Smooth muscle cell of the brain vasculature (primary cell): ENCODE measurements around the gene OTOF.

Experiments
- DNase-seq: peaks from one replicate; pipeline ENCODE4 v3.0.0-alpha.2; 2012; ENCODE audit warnings: low read depth, low spot score

OTOF gene

GRCh38 chr2:26465981-26466471 lies 11.9 kb downstream of the OTOF start:
- DNase-seq, result no peak

DNA sequence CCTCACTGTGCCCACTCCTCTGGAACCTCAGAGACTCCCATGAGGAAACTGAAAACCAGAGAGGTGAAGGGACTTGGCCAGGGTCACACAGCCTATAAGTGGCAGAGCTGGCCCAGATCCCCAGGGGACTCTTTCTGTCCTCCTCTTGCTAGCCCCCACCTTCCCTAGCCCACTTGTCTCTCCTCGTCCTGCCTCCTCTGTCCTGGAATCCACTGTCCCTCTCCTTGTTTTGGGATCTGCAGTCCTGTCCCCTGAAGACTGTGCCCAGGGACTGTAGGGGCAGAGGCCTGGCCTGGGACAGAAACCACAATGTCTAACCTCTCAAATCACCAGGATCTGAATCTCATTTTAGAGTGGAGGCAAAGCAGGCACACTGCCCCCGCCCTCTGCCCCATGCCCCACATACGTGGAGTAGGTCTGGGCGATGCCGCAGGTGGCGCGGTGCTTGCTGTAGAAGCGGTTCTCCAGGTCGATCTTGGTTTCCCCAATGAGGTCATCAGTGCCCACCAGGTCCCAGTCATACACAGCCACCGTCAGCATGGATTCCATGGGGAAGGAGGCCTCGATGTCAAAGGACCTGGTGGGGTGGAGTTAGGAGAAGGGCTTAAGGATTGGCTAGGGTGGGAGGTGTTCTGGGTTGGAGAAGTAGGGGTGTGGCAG lies 12.5 kb downstream of the OTOF start:
- DNase-seq, result no peak

DNA sequence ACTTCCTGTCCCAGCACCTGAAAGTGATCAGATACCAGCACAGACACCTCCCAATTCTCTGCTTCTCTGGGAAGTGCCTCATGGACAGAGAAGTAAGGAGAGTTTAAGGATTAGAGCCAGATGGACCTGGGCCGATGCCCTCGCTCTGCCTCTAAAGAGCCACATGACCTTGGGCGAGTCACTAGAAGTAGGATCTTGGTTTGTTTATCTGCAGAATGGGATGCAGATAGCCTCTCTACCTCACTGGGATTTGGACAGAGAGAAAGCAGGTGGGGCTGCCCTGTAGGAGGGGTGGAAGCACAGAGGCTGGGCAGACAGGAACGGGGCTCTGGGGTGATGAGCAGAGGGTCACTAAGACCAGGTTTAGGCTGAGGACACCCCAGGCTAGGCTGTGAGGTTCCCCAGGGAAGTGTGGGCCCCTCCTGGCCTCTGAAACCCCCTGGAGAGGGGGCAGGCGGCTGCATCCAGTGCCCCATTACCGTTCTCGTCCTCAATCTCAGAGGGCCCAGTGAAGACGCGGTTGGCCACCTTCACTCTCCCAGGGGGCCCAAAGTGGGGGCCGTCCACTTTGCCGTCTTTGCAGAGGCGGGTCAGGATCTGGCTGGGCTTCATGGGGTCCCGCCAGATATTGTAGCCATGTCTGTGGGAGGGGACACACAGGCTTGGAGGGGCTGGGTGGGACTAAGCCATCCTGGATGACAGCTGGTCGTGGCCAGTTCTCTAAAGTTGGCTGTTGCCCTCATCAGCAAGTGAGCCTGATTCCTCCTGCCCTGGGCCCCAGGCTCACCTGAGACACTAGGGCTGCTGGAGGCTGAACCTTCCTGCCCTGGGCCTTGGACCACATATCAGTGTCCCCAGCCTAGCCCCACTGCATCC lies 13.3 kb downstream of the OTOF start:
- DNase-seq, result no peak

DNA sequence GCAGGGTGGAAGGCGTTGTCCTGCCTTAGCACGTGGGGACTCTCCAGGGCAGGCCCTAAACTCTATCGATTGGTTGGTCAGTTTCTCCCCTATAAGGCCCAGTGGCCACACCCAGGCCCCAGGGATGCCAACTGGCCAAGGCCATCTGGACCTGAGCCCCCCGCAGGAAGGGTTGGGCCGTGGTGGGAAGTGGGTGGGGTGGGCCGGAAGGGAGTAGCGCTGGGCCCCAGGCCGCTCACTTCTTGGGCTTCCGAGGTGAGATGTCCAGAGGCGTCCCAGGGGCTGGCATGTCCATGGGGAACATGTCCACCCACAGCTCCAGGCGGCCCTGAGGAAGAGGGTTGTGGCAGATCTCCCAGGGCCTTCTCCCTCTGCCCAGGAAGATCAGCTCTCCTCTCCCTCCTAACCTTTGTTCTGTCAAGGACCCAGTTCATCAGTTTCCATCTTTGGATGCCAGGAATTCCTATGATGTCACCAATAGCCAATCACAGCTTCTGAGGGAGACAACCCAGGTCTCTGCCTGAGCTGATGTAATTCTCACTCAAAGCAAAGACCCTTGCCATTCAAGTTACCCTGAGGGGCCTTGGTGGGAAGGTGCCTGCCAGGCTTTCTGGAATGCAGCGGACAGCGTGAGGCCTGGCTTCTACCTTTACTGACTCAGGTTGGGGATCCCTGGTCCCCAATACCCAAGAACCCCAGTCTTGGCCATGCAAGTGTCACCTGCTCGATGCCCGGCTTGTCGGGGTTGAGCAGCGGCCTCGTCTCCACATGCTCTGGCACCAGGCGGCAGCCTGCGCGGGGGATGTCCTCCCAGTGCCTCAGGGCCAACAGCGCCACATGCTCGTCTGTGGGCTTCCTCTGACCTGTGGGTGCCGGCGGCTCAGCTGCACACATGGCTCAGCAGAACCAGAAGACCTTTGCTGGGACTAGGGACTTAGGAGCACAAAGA lies 14.4 kb downstream of the OTOF start:
- DNase-seq, result no peak

- no peak for DNase-seq
Observed at GRCh38 chr2:26462511-26463243, 15.2 kb downstream of the OTOF start.

- no peak for DNase-seq
Observed at GRCh38 chr2:26462100-26462499, 15.8 kb downstream of the OTOF start.

- DNase-seq, result no peak
Observed at GRCh38 chr2:26461601-26462023, 16.3 kb downstream of the OTOF start.

DNA sequence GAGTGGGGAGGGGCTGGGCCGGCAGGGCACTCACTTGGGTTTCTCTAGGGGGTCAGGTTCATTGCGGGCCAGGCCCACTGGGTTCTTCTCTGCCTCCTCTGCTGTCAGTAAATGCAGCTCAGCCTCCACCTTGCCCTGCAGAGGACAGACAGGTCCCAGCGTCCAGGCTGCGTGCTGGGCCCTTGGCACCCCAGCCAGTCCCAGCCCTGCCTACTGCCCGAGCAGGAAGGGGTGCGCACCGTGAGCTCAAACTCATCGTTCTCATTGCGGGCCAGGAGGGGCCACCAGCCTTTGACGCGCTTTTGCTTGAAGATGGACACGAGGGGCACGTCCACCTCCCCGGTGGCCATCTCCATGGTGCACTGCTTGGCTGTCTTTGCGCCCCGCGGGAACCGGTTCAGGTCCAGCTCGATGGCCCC lies 17.3 kb downstream of the OTOF start:
- no peak for DNase-seq

- DNase-seq, result no peak
Observed at GRCh38 chr2:26459991-26460612, 17.8 kb downstream of the OTOF start.

GRCh38 chr2:26458365-26459042 lies 19.4 kb downstream of the OTOF start:
- DNase-seq, result no peak

DNA sequence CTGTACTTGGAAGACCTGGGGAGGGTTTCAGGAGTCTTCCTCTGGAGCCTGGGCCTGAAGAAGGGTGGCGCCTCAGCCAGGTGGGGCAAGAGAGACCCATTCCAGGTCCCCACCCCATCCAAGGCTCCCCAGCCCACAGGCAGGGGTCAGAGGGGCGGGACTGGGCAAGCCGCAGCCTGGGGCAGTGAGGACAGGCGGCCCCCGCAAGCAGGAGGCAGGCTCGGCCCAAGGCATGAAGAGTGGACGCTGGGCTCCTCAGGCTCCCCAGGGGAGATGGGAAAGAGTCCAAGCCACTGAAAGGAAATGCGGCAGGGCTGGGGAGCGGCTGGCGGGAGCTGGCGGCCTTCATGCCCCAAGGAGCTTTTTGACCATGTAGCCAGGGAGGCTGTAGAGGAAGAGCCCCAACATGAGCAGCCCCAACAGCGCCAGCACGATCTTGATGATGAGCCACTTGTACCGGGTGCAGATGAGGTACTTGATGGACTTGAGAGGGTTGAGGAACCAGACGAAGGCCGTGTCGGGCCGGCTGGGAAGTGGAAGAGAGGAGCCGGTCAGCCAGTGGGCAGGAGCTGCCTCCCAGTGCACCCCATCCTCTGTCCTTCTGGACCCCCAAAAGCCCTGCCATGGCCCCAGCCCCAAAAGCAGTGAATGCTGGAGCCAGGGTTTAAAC lies 20.1 kb downstream of the OTOF start:
- DNase-seq, result no peak

- DNase-seq, result no peak
Observed at GRCh38 chr2:26457251-26457666, 20.7 kb downstream of the OTOF start.

DNA sequence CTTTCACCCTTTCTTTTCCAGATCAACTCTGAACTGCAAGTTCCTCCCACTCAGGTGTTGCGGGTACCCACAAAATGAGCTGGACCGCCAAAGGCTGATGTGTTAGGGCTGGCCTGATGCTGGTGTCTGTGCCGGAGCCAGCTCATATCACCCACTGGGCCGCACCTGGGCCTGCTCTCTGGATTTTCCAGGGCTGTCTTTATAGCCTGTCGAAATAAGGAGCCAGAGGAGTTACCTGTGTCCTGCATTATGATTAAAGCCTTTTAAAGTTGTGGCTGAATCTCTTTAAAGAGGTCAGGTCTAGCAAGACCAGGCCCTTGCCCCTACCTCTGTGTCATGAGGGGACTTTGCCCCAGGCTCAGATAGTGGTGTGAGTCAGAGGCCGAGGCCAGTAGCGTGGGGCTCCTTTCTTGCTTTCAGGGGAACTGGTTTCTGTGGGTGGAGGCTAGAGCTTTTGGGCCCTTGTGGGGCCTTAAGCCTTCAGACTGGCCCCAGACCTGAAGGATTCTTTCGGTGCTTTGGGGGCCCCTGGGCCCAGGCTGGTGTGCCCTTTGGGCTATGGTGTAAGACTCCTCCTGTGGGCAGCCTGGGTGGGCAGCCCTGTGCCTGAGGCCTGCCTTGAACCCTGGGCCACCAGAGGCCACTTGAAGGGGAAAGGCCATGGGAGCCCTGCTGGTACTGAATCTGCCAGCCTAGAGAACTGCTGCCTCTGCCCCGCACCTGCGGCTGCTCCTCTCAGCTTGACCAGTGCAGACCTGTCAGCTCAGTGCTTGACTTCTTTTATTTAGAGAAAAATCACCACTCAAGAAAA lies 21.3 kb downstream of the OTOF start:
- DNase-seq, result no peak

GRCh38 chr2:26455670-26456439 lies 22.1 kb downstream of the OTOF start:
- no peak for DNase-seq

DNA sequence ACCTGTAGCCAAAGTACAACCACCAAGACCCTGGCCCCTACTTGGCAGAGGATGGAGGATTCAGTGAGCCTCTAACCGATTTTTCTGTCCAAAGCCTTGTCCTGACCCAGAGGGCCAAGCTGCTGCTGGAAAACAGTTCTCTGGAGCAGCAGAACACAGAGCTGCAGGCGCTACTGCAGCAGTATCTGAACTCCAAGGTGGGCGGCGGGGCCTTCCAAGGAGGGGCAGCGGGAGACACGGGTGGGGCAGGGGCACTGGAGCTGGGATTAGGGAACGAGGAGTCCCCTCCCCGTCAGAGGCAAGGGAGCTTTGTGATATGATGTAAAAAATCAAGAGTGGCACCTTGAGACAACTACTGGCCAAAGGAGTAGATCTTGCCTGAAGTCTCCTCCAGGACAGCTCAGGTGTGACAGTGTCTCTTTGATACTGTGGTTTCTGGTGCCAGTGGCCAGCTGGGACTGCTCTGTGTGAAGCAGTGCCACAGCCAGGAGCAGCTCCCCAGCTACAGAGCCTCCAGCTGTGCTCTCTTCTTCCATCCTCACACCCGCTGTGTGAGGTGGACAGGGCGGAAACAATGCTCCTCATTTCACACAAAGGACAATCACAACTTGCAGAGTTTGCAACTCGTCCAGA lies 22.8 kb downstream of the OTOF start:
- DNase-seq, result no peak

DNA sequence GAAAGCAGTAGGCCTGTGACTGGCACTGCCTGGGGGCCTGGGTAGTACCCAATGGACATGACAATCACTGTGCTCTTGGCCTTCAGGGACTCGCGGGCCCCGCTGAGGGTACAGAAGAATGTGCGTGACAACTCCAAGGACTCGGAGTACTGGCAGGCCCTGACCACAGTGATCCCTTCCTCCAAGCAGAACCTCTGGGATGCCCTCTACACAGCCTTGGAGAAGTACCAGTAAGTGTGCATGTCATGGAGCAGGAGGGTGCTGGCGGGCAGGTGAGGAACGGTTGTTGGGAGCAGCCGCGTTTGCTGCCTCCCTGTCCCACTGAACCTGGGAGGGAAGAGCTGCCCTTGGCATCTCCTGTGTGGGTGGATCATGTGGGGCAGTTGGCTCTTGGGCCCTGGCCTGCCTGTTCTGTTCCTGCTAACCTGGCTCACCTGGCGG lies 23.3 kb downstream of the OTOF start:
- DNase-seq, result no peak
